Progenitor cell of endocrine pancreas (in vitro differentiated cells): ENCODE results near the gene HMG20A. TPM values are rescaled to one million over a fixed set of nuclear protein-coding genes. Genes with fewer than 3 reads are reported as not detected.
A peak's percentile ranks its signal among the peaks of the same experiment; 100 is the strongest.
"Not testable (repeated sequence)": the region's sequence is repeated elsewhere in the genome, so short reads cannot be mapped to it uniquely, and the experiment has no call there.

Experiments
- DNase-seq: peaks from one replicate; pipeline ENCODE4 v3.0.0; 2021; ENCODE audit warnings: low spot score; ENCODE audit not compliant: unreplicated experiment
- H3K27ac Mint-ChIP-seq: 2 replicates; pipeline ENCODE4 v1.8.0; 2021; ENCODE audit warnings: mild to moderate bottlenecking, moderate library complexity, mixed read lengths
- H3K27me3 Mint-ChIP-seq: 2 replicates; pipeline ENCODE4 v1.8.0; 2021; ENCODE audit warnings: mixed read lengths
- H3K36me3 Mint-ChIP-seq: 2 replicates; pipeline ENCODE4 v1.8.0; 2022; ENCODE audit warnings: mixed read lengths; ENCODE audit not compliant: insufficient read depth
- H3K4me1 Mint-ChIP-seq: 2 replicates; pipeline ENCODE4 v1.8.0; 2021; ENCODE audit warnings: low read depth, mixed read lengths
- H3K4me3 Mint-ChIP-seq: 2 replicates; pipeline ENCODE4 v1.8.0; 2021; ENCODE audit warnings: low read depth, mild to moderate bottlenecking, moderate library complexity, mixed read lengths
- H3K9me3 Mint-ChIP-seq: 2 replicates; pipeline ENCODE4 v1.8.0; 2021; ENCODE audit warnings: low read depth, mixed read lengths
- total RNA-seq: library from RNA; stranded (reverse); gene quantifications from 2 replicates; pipeline ENCODE4 v1.2.1, GENCODE V29; 2021
- TF ChIP-seq, protein P1 (sequence below): fragments of 200-600 bp; sonication (generic); IDR thresholded peaks from one replicate; pipeline ENCODE4 v1.5.0; 2021; ENCODE audit warnings: antibody characterized with exemption, mild to moderate bottlenecking; ENCODE audit not compliant: unreplicated experiment

The HMG20A gene
- total RNA-seq, 1 donor from 2014 or later, result 46.0 TPM

DNA sequence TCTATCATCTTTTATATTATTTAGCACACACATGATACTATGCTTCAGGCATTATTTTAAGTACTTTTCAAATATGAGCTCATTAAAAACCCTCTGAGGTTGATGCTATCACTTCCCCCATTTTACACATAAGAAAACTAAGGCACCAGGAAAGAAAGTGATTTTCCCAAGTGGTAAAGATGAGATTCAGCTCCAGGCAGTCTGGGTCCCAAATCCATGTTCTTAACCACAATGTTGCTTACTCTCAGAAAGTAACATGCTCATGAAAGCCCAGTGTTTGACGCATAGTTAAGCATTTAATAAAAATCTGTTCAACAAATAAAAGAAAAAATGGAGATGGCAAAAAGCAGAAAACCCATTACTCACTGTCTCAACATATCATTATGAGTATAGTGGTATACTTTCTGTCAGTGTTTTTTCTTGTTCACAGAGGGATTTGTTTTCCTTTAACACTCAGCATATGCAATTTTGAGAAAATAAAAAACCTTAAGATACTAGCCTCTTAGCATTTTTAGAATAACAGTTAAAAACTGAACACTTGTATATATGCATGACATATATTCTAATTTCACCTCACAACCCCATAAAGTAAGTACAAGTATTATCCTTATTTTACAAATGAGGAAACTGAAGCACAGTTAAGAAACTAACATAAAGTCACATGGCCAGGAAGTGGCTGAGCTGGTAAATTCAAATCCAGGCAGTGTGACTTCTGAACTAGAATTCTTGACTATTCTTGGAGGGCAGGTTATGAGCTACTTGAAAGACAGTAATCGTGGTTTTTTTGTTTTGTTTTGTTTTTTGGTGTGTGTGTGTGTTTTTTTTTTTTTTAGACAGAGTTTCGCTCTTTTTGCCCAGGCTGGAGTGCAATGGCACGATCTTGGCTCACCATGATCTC, 11.2 kb upstream of the HMG20A start:
- Mint-ChIP-seq H3K4me1 (peaks cover 10% of the 10 kb centered on the region), H3K9me3 (peaks cover 12% of the 10 kb centered on the region), H3K4me3 (no peak overlapping the region), H3K36me3 (peaks cover 3% of the 10 kb centered on the region), H3K27me3 (no peaks in the 10 kb centered on the region), H3K27ac (peak overlapping the region; percentile 62)
- TF ChIP-seq, protein P1, sequence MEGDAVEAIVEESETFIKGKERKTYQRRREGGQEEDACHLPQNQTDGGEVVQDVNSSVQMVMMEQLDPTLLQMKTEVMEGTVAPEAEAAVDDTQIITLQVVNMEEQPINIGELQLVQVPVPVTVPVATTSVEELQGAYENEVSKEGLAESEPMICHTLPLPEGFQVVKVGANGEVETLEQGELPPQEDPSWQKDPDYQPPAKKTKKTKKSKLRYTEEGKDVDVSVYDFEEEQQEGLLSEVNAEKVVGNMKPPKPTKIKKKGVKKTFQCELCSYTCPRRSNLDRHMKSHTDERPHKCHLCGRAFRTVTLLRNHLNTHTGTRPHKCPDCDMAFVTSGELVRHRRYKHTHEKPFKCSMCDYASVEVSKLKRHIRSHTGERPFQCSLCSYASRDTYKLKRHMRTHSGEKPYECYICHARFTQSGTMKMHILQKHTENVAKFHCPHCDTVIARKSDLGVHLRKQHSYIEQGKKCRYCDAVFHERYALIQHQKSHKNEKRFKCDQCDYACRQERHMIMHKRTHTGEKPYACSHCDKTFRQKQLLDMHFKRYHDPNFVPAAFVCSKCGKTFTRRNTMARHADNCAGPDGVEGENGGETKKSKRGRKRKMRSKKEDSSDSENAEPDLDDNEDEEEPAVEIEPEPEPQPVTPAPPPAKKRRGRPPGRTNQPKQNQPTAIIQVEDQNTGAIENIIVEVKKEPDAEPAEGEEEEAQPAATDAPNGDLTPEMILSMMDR, result no peak
- no peak for DNase-seq

DNA sequence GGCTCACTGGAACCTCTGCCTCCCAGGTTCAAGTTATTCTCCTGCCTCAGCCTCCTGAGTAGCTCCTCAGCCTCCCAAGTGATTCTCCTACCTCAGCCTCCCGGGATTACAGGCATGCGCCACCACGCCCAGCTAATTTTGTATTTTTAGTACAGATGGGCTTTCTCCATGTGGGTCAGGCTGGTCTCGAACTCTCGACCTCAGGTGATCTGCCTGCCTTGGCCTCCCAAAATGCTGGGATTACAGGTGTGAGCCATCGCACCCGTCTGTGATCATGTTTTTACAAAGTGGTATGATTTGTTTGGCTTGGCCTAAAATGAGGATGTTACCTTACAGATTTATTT, 10.6 kb upstream of the HMG20A start:
- not testable (repeated sequence) for H3K27me3 Mint-ChIP-seq, H3K27ac Mint-ChIP-seq, H3K36me3 Mint-ChIP-seq, H3K4me3 Mint-ChIP-seq, DNase-seq
- Mint-ChIP-seq H3K4me1 (peaks cover 10% of the 10 kb centered on the region), H3K9me3 (peaks cover 12% of the 10 kb centered on the region)

DNA sequence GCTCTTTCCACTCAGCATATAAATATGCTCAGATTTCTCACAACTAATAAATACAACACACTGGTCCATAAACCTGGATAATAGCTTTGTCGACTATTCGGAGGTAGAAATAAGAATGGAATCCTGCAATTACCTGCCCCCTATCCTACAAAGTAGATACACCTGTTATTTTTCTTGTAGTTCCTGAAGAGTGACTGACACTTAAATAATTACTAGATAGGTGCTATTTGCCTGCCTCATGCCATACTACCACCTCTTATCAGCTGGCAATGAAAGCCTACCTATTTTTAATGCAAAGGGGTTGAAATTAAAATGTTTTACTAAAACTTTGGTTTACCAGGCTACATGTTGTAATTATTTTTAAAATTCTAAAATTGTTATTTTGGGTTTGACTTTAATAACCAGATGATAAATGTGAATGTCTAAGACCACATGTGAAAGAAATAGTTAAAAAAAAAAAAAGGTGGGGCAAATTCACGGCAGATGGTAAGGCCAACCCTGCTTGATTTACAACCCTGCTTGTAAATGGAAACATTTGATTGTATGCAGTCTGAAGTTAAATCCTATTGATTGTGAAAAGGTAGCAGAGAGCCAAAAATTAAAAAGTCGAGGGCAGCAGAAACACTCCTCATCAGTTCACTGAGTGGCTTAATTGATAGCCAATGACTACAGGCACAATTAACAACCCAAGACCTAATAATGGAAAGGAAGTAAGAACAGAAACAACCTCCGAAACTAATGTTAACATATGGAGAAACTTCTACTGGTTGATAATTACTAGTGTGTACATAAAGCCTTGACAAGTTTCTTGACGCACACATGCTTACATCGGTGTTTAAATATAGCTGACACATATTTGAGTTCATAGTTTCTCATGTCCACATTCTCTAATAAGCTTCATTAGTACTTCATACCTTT, 9.7 kb upstream of the HMG20A start:
- peaks cover 12% of the 10 kb centered on the region for H3K9me3 Mint-ChIP-seq

DNA sequence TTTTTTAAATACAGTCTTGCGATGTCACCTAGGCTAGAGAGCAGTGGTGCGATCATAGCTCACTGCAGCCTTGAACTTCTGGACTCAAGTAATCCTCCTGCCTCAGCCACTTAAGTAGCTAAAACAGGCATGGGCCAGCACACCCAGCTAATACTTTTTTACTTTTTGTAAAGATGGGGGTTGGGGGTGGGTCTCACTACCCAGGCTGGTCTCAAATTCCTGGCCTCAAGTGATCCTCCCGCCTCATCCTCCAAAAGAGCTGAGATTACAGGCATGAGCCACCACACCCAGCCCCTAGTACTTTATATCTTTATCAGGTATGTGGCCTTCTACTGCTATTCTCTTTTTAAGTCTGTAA, 9.1 kb upstream of the HMG20A start:
- peaks cover 3% of the 10 kb centered on the region for H3K36me3 Mint-ChIP-seq
- DNase-seq, result no peak
- TF ChIP-seq, protein P1, result no peak
- H3K4me1 Mint-ChIP-seq, result peaks cover 10% of the 10 kb centered on the region
- H3K27me3 Mint-ChIP-seq, result no peaks in the 10 kb centered on the region
- H3K4me3 Mint-ChIP-seq, result no peak overlapping the region
- H3K27ac Mint-ChIP-seq, result no peak overlapping the region
- H3K9me3 Mint-ChIP-seq, result peaks cover 10% of the 10 kb centered on the region

More for the DNA sequence above, 9.7 kb upstream of the HMG20A start:
- Mint-ChIP-seq H3K4me3 (no peak overlapping the region), H3K27ac (peak overlapping the region; percentile 8), H3K4me1 (peaks cover 10% of the 10 kb centered on the region), H3K36me3 (peaks cover 3% of the 10 kb centered on the region), H3K27me3 (no peaks in the 10 kb centered on the region)
- DNase-seq, result no peak
- TF ChIP-seq, protein P1, result no peak

DNA sequence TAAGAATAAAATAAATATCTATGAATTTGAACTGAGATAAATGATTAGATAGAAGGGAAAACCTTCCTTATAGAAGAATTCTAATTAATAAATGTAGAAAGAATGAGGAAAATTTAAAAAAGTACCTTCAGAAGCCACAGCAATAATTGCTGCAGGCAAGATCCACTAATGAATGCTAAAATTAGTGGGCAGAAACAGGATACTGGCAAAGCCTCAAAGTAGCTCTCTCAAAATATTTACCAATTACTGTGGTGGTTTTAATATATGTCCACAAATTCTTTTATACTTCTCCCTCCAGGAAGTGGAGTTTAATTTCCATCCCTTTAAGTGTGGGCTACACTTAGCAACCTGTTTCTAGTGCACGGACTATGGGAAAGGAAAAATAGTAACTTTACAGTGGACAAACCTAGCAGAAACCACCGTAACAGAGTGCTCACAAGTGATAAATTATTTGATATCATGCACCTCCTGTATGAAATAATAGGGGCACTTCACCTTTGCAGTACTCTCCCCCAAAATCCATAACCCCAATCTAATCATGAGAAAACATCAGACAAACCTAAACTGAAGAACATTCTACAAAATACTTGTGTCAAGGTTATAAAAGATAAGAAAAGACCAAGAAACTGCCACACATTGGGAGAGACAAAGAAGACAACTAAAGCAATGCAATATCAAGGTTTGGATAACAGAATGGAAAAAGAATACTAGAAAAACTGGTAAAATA, 7.6 kb upstream of the HMG20A start:
- Mint-ChIP-seq H3K27me3 (no peaks in the 10 kb centered on the region), H3K27ac (no peak overlapping the region), H3K4me1 (peaks cover 14% of the 10 kb centered on the region), H3K9me3 (no peaks in the 10 kb centered on the region), H3K4me3 (no peak overlapping the region), H3K36me3 (no peaks in the 10 kb centered on the region)
- TF ChIP-seq, protein P1, result no peak
- no peak for DNase-seq
